NCI-H460 (cell line): ENCODE measurements around the gene TSPAN3. TPM values are rescaled to one million over a fixed set of nuclear protein-coding genes. Genes with fewer than 3 reads are reported as not detected.

Experiments used
- DNase-seq: peaks from one replicate; pipeline ENCODE4 v3.0.0-alpha.2; 2016; ENCODE audit warnings: low read depth; ENCODE audit errors: extremely low read depth
- total RNA-seq: library from RNA; depleted of rRNA; stranded (reverse); fragments of >200 nt; shearing (Covaris generic); gene quantifications from 2 replicates; pipeline ENCODE4 v1.2.3, GENCODE V29; 2014

The TSPAN3 gene
- total RNA-seq, 1 experiment from 2014 or later, result 147 TPM

- DNase-seq, result no peak
These were observed 35.3 kb downstream of the TSPAN3 start for GRCh38 chr15:77035584-77035983.

- peak; percentile 5 for DNase-seq
These were observed 36.0 kb downstream of the TSPAN3 start for GRCh38 chr15:77034695-77035489.

- DNase-seq, result no peak
These were observed 36.9 kb downstream of the TSPAN3 start for GRCh38 chr15:77033729-77034671.

- DNase-seq, result no peak
These were observed 37.5 kb downstream of the TSPAN3 start for GRCh38 chr15:77033417-77033728.

GRCh38 chr15:77032647-77033416 is 38.1 kb downstream of the TSPAN3 start:
- no peak for DNase-seq

GRCh38 chr15:77032052-77032646 is 38.8 kb downstream of the TSPAN3 start:
- no peak for DNase-seq

- no peak for DNase-seq
These were observed 39.4 kb downstream of the TSPAN3 start for GRCh38 chr15:77031376-77032050.

GRCh38 chr15:77030928-77031375 is 40.0 kb downstream of the TSPAN3 start:
- DNase-seq, result no peak

GRCh38 chr15:77030048-77030927 is 40.6 kb downstream of the TSPAN3 start:
- no peak for DNase-seq

GRCh38 chr15:77029166-77030047 is 41.5 kb downstream of the TSPAN3 start:
- DNase-seq, result no peak

GRCh38 chr15:77028451-77029165 is 42.3 kb downstream of the TSPAN3 start:
- DNase-seq, result no peak

- DNase-seq, result no peak
These were observed 43.0 kb downstream of the TSPAN3 start for GRCh38 chr15:77027697-77028450.

GRCh38 chr15:77027111-77027696 is 43.7 kb downstream of the TSPAN3 start:
- DNase-seq, result no peak

GRCh38 chr15:77026501-77027110 is 44.3 kb downstream of the TSPAN3 start:
- DNase-seq, result no peak

GRCh38 chr15:77025941-77026411 is 44.9 kb downstream of the TSPAN3 start:
- no peak for DNase-seq
